ENCODE results near the gene RAI14.

- TF ChIP-seq SP1 (IDR thresholded peaks at IDR 0.05), result no peak
- TF ChIP-seq ELF4 (IDR thresholded peaks at IDR 0.05), result no peak
- no peak for TF ChIP-seq BHLHE40 (IDR thresholded peaks at IDR 0.05; ENCODE audit: borderline replicate concordance)
- TF ChIP-seq ARNT (IDR thresholded peaks at IDR 0.05), result no peak
- no peak for TF ChIP-seq TARDBP (IDR thresholded peaks at IDR 0.05)
- TF ChIP-seq PKNOX1 (IDR thresholded peaks at IDR 0.05), result no peak
Measured at GRCh38 chr5:34857161-34857560, 201.0 kb downstream of the RAI14 start.

Data from HEK293T (cell line).